Measurements from ENCODE around the gene ACLY.
"Not testable (repeated sequence)": the region's sequence is repeated elsewhere in the genome, so short reads cannot be mapped to it uniquely, and the experiment has no call there.

The ACLY gene

DNA sequence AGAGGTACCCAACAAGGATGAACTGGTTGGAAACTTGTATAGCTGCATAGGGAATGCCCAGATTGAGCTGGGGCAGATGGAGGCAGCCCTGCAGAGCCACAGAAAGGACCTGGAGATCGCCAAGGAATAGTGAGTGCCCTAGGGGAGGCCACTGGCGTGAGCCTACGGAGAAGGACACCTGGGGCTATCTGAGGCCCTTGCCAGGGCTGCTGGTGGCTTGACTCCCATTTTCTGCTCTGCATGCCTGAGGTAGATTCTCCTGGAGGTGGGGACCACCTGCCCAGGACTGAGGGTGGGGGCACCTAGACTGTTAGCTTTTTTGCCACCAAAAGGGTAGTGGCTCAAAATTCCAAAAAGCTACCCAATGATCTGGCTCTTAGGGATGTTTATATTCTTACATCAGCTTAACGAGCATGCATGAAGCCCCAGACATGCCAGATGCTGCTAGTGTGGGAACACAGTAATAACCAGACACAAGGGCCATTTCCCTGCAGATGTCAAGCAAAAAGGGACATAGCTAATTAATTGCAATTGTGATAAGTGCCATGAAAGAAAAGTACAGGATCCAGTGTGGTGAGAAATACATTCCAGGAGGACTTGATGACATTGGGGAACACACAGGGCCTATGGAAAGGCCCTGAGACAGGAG, 20.4 kb upstream of the ACLY start:
- DNase-seq = no peak

- no peak for DNase-seq
These were observed 19.5 kb upstream of the ACLY start for GRCh38 chr17:41937970-41938954.

DNA sequence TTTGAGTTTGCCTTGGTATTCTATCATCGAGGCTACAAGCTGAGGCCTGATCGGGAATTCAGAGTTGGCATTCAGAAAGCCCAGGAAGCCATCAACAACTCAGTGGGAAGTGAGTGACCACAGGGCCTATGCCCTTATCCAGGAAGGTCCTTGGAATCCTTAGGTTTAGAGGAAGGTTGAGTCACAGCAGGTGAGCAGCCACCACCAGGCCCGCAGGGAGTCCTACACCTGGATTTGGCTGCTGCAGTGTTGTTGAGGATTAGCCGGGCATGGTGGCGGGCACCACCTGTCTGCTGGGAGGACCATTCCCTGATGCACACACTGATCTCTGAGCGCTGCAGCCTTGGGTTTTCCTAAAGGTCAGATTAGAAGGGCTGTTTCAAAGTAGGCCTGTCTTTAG, 16.9 kb upstream of the ACLY start:
- no peak for DNase-seq

DNA sequence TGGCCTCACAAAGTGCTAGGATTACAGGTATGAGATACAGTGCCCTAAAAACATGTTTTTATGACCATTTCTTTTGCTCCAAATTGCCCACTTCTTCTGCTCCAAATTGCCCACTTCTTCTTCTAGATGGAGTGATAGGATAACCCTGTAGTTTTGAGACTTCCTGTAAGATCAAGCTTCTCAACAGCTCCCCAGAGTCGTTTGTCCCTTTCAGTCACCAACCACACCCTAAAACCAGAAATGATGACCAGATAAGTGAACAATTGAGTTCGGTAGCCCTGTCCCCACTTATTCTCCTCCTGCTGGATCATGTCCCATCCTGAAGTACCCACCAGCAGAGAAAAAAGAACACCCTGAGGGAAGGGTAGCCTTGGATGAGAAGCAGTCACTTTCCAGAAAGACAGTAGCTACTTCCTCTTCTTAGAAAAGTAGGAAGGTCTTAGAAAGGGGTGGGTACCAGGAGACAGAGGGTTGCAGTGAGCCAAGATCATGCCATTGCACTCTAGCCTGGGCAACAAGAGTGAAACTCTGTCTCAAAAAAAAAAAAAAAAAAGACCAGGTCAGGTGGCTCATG, 14.2 kb upstream of the ACLY start:
- DNase-seq = no peak

DNA sequence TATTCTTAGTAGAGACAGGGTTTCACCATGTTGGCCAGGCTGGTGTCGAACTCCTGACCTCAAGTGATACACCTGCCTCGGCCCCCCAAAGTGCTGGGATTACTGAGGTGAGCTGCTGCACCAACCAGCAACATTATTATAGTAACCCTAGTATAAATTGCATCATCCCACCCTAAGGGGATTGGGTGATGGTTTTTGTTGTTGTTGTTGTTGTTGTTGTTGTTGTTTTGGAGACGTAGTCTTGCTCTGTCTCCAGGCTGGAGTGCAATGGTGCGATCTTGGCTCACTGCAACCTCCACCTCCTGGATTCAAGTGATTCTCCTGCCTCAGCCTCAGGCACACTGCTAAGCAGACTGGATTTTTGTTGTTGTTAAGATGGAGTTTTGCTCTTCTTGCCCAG, 13.0 kb upstream of the ACLY start:
- DNase-seq = not testable (repeated sequence)

DNA sequence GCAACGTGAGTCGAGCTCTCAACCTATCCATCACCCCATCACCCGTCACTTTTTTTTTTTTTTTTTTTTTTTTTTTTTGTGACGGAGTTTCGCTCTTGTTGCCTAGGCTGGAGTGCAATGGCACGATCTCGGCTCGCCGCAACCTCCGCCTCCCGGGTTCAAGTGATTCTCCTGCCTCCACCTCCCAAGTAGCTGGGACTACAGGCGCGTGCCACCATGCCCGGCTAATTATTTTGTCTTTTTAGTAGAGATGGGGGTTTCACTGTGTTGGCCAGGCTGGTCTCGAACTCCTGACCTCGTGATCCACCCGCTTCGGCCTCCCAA, 12.0 kb upstream of the ACLY start:
- not testable (repeated sequence) for DNase-seq

DNA sequence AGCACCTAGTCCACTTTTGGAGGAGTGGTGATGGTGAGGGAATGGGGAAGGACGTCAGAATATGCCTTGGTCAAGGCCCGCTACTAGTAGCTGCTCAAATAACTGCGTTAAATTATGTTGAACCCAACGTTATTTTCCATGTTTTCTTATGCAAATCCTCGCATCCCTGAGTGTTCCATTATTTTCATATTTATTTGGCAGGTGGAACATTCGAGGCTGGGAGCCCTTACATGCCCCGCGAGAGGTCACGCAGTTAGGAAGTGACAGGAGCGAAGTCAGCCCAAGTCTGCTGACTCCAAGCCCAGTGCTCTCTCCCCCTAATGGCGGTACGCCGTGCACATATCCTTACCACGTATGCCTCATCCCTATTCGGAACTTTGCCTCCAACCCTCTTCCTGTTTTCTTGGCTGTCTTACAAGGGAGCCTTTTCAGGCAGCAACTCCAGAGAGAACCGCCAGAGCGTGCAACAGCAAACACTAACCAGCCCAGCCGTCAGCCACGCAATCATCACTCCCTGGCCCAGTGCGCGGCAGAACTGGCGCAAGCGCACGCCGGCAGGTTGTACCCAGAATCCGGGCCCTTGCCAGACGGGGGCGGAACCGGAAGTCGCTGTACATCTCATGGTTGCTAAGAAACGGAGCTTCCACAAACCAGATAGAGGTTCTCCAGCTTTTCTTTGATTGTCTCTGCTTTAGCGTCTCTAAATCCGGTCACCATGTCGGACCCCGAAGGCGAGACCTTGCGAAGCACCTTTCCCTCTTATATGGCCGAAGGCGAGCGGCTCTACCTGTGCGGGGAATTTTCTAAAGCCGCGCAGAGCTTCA, 11.5 kb upstream of the ACLY start, which contains the start of gene ODAD4:
Gene ODAD4, plus strand, starts transcription at position 609 of the 824 bp plus-strand sequence. Its CDS starts 107 bp downstream, at position 716.
- peak; percentile 96 for DNase-seq

GRCh38 chr17:41928693-41929251, 10.0 kb upstream of the ACLY start:
- DNase-seq = no peak

GRCh38 chr17:41925991-41926590, 7.3 kb upstream of the ACLY start:
- no peak for DNase-seq

- no peak for DNase-seq
These were observed 1.8 kb upstream of the ACLY start for GRCh38 chr17:41920580-41920955.

GRCh38 chr17:41919840-41920579, 1.3 kb upstream of the ACLY start:
- no peak for DNase-seq

DNA sequence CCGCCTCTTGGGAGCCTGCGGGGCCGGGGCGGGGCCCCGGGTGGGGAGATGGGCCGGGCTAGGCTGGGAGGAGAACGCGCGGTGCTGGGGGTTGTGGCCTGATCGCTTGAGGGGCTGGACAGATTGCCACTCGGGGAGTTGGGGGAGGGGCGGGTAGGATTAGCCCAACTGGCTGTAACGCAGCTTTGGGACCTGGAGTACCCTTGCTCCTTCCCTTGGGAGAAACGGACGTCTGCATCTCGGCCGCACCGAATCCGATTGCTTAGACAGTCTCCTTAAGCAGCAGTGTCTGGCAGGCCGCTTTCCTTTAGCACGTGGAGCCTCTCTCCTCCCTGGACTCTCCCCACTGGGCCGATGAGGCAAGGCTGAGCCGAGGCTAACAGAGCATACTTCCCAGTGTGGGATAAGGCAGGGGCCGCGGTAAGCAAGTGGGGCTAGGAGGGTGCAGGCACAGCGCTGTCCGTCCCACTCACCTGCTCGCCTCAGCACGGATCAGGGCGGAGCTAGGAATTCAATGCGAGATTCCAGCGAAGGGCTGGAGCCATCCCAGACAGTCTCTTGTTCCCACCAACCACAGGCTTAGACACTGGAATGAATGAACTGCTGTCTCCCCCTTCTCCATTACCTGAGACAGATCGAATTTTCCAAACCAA, 540 bp upstream of the ACLY start:
- peak; percentile 95 for DNase-seq

DNA sequence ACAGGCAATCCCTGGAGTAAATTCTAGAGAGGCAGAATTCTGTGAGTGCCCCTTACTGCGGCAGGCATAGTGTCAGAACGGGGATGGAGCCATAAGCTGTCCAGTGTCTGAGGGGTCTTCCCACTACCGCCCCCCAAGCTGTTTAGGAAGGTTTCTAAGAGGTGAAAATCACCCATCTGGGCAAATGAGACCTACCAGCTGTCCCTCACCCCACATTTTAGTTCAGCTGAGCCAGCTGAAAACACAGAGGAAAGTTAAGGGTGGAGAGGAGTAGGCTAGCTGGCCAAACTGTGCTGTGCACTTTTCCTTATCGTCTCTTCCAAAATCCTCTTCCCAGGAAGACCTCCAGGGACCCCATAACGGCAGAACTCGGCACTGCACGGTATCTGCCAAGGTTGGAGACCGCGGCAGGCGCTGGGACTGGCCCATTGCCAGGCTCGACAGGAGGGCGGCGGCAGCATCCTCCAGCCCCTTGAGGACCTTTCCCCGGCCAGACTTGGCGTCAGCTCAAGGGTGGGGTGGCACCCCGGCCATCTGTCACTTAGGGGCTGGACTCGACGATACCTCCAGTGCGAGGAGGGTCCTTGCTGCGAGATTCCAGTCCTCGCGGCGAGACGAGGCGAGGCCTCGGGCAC, 955 bp downstream of the ACLY start:
- DNase-seq = peak; percentile 17

- DNase-seq = no peak
These were observed 1.6 kb downstream of the ACLY start for GRCh38 chr17:41917192-41917591.

DNA sequence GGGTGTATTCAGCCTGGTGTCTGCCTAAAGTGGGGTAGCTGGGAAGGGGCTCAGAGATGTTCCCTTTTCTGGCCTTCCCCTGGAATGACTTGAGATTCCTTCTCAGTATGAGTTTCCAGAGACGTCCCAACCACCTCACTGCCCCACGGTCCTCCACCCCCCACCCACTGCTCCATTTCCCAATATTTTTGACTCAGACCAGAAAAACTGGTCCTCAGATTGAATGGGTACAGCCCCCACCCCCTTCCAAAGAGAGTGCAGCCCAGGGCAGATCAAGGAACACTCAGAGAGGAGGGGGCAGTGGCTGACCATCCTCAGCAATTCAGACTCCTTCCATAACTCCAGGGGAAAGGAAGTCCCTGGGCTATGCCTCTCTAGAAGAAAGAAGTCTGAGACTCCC, 3.2 kb downstream of the ACLY start:
- DNase-seq = no peak

DNA sequence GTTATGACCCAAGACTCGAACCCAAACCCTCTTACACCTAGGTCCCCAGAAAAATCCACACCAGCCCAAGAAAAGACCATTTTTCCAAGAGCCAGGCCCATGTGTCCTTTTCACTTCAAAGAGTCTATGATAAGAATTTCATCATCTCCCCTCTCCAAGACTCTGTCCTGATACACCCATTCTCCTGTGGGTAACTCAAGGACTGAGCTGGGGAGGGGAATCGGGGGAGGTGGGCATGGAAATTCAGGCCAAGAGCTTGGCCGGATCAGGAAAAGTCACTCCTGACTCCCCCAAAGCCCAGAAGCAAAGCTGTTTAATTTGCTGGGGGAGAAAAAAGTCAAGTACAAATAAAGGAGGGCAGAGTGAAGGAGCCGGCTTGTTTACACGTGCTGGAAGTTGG, 3.7 kb downstream of the ACLY start:
- no peak for DNase-seq

GRCh38 chr17:41914358-41914766, 4.4 kb downstream of the ACLY start:
- DNase-seq = no peak

GRCh38 chr17:41913798-41914197, 5.0 kb downstream of the ACLY start:
- no peak for DNase-seq

DNA sequence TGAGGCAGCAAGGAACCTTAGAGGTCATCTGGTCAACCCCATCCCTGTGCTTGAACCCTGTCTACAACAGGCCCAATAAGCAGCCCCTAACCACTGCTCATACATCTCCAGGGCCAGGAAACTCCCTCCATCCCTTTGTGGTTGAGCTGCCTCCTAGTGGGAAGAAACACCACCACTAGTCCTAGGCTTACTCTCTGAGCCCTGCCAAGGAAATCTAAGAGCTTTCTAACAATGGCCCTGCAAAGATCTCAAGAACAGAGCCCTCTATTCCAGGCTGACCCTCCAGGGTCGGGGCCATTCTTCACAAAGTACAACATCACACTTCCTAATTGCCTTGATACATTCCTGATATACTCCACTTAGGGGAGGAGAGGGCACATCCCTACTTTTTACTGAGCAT, 5.8 kb downstream of the ACLY start:
- DNase-seq = no peak

DNA sequence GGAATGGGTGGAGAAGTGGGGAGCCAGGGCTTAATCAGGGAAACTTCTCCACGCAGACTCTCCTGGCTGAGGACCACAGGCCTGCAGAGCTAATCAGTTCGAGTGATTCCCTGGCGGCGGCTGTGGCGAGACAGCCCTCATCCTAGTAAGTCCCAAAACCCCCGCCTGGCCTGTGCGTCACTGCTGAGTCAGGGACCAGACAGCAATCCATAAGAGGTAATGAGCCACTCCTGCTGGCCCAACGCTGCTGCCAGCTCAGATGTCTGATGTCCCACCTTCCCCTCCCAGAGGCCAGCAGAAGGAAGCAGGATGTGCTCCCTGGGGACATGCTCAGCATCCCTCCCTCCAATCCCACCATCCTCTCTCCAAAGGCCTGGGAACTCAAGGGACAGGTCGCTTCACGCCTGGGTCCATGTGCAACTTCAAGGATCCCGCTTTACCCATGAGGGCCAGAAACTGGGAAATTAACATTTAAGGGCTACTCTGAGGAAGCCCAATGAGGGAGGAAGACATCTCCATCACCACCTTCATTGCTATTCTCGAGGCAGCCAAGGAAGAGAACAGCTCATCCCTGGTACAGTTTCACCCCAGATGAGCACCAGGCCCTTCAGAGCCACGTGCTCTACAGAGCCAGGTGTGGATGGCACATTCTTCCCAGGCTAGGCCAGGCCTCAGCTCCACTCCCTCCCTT, 7.9 kb downstream of the ACLY start:
- no peak for DNase-seq

Data from NCI-H510A treated with DMSO at 0.1 percent for 48 hours (cell line).